ENCODE data around the gene LAPTM5.

GRCh38 chr1:30731806-30732276 lies 25.7 kb downstream of the LAPTM5 start:
- no peak for TF ChIP-seq CTCF (IDR thresholded peaks at IDR 0.05)
- TF ChIP-seq POLR2AphosphoS5 (IDR thresholded peaks at IDR 0.05), result no peak
- TF ChIP-seq EP300 (IDR thresholded peaks at IDR 0.05), result no peak
- no peak for TF ChIP-seq POLR2A (IDR thresholded peaks at IDR 0.05)
